ENCODE measurements around the gene CDH4.
"Not testable (repeated sequence)": the region's sequence is repeated elsewhere in the genome, so short reads cannot be mapped to it uniquely, and the experiment has no call there.

CDH4 gene

GRCh38 chr20:61458146-61458746 lies 206.2 kb downstream of the CDH4 start:
- no peak for DNase-seq (ENCODE audit: low read depth in 1 of 2, low spot score in 1 of 2)
- no peak for TF ChIP-seq JUND (IDR thresholded peaks at IDR 0.05; ENCODE audit: low read depth)
- in situ Hi-C loops (cut with HindIII; ENCODE audit: low pct_unique_long_range_greater_than_20kb, low sequenced_read_pairs): no loop called here

- DNase-seq (ENCODE audit: low read depth in 1 of 2, low spot score in 1 of 2): no peak
- in situ Hi-C loops (cut with HindIII; ENCODE audit: low pct_unique_long_range_greater_than_20kb, low sequenced_read_pairs): no loop called here
- no peak for TF ChIP-seq JUND (IDR thresholded peaks at IDR 0.05; ENCODE audit: low read depth)
These were observed 207.2 kb downstream of the CDH4 start for GRCh38 chr20:61459266-61459665.

- in situ Hi-C loops (cut with HindIII; ENCODE audit: low pct_unique_long_range_greater_than_20kb, low sequenced_read_pairs): no loop called here
- no peak for DNase-seq (ENCODE audit: low read depth in 1 of 2, low spot score in 1 of 2)
- no peak for TF ChIP-seq JUND (IDR thresholded peaks at IDR 0.05; ENCODE audit: low read depth)
These were observed 207.6 kb downstream of the CDH4 start for GRCh38 chr20:61459705-61460104.

- in situ Hi-C loops (cut with HindIII; ENCODE audit: low pct_unique_long_range_greater_than_20kb, low sequenced_read_pairs): no loop called here
- no peak for DNase-seq (ENCODE audit: low read depth in 1 of 2, low spot score in 1 of 2)
- no peak for TF ChIP-seq JUND (IDR thresholded peaks at IDR 0.05; ENCODE audit: low read depth)
These were observed 208.4 kb downstream of the CDH4 start for GRCh38 chr20:61460261-61461052.

GRCh38 chr20:61461461-61461860 lies 209.4 kb downstream of the CDH4 start:
- DNase-seq (ENCODE audit: low read depth in 1 of 2, low spot score in 1 of 2): no peak
- no peak for TF ChIP-seq JUND (IDR thresholded peaks at IDR 0.05; ENCODE audit: low read depth)
- in situ Hi-C loops (cut with HindIII; ENCODE audit: low pct_unique_long_range_greater_than_20kb, low sequenced_read_pairs): no loop called here

- no peak for DNase-seq (ENCODE audit: low read depth in 1 of 2, low spot score in 1 of 2)
- no peak for TF ChIP-seq JUND (IDR thresholded peaks at IDR 0.05; ENCODE audit: low read depth)
These were observed 212.5 kb downstream of the CDH4 start for GRCh38 chr20:61464307-61465303.

GRCh38 chr20:61475729-61476128 lies 223.7 kb downstream of the CDH4 start:
- no peak for DNase-seq (ENCODE audit: low read depth in 1 of 2, low spot score in 1 of 2)
- no peak for TF ChIP-seq JUND (IDR thresholded peaks at IDR 0.05; ENCODE audit: low read depth)
- in situ Hi-C loops (cut with HindIII; ENCODE audit: low pct_unique_long_range_greater_than_20kb, low sequenced_read_pairs): no loop called here

More at GRCh38 chr20:61464307-61465303, 212.5 kb downstream of the CDH4 start:
- in situ Hi-C loops (cut with HindIII; ENCODE audit: low pct_unique_long_range_greater_than_20kb, low sequenced_read_pairs): no loop called here

GRCh38 chr20:61476956-61477355 lies 224.9 kb downstream of the CDH4 start:
- TF ChIP-seq JUND (IDR thresholded peaks at IDR 0.05; ENCODE audit: low read depth): no peak
- in situ Hi-C loops (cut with HindIII; ENCODE audit: low pct_unique_long_range_greater_than_20kb, low sequenced_read_pairs): no loop called here
- DNase-seq (ENCODE audit: low read depth in 1 of 2, low spot score in 1 of 2): no peak

- no peak for DNase-seq (ENCODE audit: low read depth in 1 of 2, low spot score in 1 of 2)
- in situ Hi-C loops (cut with HindIII; ENCODE audit: low pct_unique_long_range_greater_than_20kb, low sequenced_read_pairs): no loop called here
- TF ChIP-seq JUND (IDR thresholded peaks at IDR 0.05; ENCODE audit: low read depth): no peak
These were observed 225.4 kb downstream of the CDH4 start for GRCh38 chr20:61477451-61477861.

- no peak for TF ChIP-seq JUND (IDR thresholded peaks at IDR 0.05; ENCODE audit: low read depth)
- no peak for DNase-seq (ENCODE audit: low read depth in 1 of 2, low spot score in 1 of 2)
- in situ Hi-C loops (cut with HindIII; ENCODE audit: low pct_unique_long_range_greater_than_20kb, low sequenced_read_pairs): no loop called here
These were observed 226.0 kb downstream of the CDH4 start for GRCh38 chr20:61478094-61478493.

GRCh38 chr20:61478611-61479305 lies 226.7 kb downstream of the CDH4 start:
- no peak for TF ChIP-seq JUND (IDR thresholded peaks at IDR 0.05; ENCODE audit: low read depth)
- DNase-seq (ENCODE audit: low read depth in 1 of 2, low spot score in 1 of 2): no peak
- in situ Hi-C loops (cut with HindIII; ENCODE audit: low pct_unique_long_range_greater_than_20kb, low sequenced_read_pairs): no loop called here

- in situ Hi-C loops (cut with HindIII; ENCODE audit: low pct_unique_long_range_greater_than_20kb, low sequenced_read_pairs); DNase-seq (ENCODE audit: low read depth in 1 of 2, low spot score in 1 of 2): not testable (repeated sequence)
These were observed 227.4 kb downstream of the CDH4 start for GRCh38 chr20:61479433-61479832.

Measured in T47D (cell line).